Stimulated activated CD8-positive, alpha-beta memory T cell treated with anti-CD3 and anti-CD28 coated beads, Interleukin-7, amount 100 ng/mL, for 24 hours (primary cell): Measurements from ENCODE around the gene OR8A1.

Experiments
- DNase-seq: peaks from one replicate; pipeline ENCODE4 v3.0.0-alpha.2; 2020; ENCODE audit warnings: low read depth

Gene OR8A1

DNA sequence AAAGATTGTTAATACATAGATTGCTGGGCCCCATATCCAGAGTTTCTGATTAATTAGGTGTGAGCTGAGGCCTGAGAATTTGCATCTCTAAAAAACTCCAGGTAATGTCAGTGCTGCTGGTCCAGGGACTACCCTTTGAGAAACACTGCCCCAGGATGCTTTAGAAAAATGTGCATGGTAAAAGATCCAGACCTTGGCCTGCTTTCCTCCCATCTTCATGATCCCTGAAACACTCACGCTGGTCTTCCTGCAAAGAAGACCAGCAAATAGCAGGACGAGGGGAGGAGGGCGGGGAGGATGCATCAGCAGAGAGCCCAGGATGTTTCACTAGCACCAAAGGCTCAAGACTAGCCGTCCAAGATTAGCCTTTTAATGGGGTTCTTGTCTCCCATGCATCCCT is at the start of gene OR8A1:
Gene OR8A1, plus strand, starts transcription at position 301 of the 400 bp plus-strand sequence. CDS start 123 bp downstream, outside the sequence.
- DNase-seq: no peak

DNA sequence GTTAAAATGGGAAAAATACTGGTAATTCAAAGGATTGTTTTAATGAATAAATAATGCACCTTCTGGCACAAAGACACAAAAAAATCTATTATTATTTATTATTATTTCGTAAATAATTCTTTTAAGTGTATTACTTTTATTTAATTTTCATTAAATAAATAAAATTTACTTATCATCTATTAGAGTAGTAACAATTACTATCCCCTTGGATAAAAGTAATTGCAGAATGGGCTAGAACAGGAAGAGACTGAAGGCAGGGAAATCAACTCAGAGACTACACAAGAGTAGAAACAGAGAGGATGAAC is 49.3 kb upstream of the OR8A1 start:
- no peak for DNase-seq

DNA sequence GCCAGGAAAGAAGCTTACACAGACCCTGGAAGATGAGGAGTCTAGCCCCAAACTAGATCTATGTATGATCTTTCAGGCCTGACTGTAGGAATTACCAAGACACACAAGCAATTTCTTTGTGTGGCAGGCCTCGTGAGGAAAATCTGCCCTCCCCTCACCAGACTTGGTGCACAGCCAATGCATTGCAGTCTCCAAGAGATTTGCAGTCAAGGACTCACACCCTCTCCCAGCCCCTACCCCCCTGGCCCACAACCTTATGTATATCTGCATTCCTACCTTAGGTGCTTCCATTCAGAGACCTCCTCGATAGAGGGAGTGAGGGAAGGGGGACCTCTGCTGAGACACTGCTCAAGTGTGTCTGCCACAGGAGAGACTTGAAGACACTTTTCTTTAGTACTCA is 36.2 kb upstream of the OR8A1 start:
- DNase-seq: no peak

DNA sequence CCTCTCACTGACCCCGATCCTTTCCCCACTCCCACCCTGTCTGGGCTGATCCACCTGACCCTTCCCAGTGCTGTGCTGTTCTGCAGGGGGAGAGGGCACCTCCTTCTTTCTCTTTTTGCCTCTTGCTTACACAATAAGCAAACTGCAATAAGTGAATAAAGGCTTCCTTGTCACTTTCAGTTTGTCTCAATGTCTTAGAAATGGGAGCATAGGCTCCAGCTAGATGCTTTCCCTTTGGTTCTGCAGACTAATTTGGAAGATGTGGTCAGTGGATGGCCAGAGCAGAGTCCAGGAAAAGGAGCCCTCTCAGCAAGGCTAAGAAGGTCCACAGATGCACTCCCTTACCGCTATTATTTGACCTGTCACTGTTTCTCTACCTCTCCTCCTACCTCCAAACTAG is 35.7 kb upstream of the OR8A1 start:
- DNase-seq: no peak

DNA sequence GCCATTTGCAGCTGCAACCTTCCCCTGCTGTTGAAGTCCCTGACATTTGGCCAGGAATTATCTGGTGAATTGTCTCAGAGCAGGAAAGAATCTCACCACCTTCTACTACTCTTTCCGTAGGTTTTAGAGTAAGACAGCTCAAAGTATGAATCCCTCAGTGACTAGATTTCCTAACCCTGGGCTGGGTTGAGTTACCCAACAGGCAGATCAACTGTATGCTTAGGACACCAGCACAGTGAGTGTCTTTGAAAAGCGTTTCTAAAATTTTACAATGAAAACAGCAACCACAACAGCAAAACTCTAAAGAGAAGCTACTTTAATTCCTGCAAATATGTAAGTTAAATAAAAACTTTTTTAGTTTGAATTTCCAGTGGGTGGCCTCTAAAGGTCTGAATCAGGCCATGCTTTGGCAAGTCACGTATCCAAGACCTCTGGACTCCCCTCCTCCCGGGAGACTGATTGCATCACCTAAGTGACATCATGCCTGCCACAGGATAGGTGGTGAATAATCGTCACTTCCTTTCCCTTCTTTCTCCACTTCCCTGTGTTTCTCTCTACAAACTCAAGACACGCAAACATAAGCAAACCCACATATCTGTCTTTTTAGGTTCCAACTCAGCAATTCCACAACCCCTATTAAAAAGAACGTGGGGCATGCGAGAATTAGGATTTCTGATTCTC is 34.1 kb upstream of the OR8A1 start:
- DNase-seq: no peak

DNA sequence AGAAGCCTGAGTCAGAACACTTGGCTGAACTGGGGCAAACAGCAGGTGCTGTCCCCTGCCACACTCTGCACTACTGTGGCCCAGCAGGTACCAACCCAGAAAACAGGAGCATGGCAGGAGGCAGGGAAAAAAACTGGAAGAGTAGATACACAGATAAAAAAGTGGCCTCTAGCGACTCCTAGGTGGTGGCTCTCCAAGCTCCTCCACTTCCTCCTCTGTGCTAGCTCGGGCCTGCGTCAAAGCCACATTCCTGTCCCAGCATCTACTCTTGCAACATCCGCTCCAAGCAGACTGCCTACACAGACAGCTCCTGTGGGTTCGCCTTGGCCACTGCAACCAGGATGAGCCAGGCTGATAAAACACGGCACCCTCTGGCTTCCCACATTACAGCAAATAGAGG is 33.3 kb upstream of the OR8A1 start:
- DNase-seq: no peak

DNA sequence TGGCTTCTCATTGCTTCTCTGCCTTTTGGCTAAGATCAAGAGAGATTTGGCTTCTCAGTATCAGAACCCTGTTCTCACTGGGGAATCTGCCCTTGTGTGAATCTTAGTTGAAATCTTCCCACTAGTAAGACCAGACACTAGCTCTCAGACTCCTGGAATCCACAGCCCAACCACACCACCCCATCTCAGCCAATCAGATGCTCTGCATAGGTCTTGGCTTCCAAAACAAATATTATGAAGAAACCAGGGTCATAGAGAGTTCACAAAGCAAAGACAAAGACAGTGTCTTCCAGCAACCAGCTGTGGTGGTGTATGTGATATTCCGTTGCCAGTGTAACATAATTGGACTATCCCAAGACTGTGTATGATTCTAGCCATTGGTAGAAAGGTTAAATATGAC is 31.8 kb upstream of the OR8A1 start:
- no peak for DNase-seq

DNA sequence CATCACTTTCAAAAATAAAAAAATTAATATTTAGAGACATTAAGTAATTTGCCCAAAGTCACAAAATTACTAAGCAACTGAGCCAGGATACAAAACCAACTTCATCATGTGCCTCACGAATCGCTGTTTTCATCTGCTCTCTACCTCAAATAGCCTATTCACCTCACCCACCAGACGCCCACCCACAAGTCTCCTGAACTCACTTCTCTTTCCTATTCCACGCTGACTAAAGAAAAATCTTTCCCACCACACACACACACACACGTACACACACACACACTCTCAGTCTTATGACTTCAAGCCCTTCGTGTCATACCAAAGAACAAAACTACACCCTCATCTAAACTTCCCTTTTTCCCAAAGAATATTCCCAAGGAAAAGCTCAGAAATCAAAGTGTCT is 28.6 kb upstream of the OR8A1 start:
- DNase-seq: no peak

DNA sequence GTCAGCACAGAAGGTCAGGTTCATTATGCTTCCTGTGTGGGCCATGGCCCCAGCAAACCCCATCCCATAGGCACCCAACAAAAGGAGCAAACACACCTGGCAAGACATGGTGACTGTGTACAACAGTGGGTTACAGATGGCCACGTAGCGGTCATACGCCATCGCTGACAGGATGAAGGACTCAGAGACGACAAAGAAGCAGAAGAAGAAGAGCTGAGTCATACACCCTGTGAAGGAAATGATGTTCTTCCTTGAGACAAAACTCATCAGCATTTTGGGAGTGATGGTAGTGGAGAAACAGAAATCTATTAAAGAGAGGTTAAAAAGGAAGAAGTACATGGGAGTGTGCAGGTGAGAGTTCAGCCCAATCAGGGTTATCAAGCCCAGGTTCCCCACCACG is 26.7 kb upstream of the OR8A1 start:
- DNase-seq: no peak

DNA sequence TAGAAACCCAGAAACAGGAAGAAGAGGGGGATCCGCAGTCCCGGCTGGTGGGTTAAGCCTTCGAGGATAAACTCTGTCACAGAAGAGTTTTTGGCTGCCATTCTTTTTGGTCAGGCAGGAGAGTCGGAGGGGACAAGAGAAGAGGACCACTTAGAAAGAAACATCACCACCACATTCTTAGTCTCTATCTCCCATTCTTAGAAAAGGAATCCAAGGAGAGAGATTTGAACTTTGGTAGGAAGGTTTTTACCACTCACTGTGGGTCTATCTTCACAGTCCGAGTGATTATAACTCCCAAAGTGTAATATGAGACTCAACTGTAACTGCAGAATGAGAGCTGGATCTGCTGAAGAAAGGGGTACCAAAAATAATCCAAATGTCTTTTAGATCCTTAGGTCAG is 26.2 kb upstream of the OR8A1 start, which contains the start of gene OR8B12:
Gene OR8B12, minus strand, starts transcription at position 101 of the 400 bp plus-strand sequence. Its CDS starts 0 bp downstream, at position 101.
- no peak for DNase-seq

DNA sequence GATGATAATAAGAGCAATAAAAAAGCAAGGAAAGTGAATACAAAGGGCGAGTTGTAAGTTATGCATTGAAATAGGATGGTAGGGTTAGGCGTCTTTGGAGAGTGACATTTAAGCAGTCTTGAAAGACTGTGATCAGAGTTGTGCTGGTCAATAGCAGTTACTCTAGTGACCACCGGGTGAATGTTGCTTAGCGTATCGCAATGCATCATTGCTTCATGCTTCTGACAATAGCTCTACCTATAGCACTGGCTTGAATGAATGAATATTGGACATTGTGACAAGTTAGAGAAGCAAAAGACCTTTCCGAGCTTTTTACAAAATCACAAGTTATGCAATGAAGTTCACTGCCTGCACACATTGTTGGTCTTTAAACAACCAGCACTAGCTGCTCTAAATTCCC is 18.6 kb upstream of the OR8A1 start:
- DNase-seq: no peak

DNA sequence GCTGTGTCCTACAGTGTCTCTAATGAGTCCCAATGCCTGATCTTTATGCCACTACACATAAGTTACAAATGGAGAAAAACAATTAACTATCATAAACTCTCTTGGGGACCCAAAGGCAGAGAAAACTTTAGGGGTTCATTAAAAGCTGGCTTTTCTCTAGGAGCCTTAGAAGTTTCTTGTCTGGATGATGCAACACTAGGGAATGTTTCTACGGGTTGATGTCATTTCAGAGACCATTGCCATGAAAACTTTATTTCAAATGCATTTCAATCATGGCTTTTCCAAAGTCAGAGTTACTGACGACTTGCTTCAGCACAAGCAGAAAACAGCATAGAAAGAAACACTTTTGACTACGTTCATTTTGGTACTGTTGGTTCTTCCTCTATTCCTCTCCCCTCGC is 17.8 kb upstream of the OR8A1 start:
- DNase-seq: no peak

DNA sequence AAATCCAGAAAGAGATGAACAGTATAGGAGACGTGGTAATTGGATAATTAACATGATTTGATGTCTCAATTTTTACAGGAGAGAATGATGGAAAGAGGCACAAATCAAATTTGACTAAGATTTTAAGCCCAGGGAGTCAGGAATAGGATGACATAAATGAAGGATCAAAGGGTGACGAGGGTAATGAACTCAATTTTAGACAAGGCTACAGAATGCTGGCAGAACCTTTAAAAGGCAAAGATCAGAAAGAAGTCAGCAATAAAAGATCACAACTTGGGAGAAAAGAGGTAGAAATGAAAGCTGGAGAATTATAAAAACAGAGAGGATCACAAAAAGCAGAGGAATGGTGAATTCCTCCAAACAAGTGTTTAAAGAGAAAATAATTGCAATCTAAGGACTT is 13.0 kb upstream of the OR8A1 start:
- DNase-seq: no peak

DNA sequence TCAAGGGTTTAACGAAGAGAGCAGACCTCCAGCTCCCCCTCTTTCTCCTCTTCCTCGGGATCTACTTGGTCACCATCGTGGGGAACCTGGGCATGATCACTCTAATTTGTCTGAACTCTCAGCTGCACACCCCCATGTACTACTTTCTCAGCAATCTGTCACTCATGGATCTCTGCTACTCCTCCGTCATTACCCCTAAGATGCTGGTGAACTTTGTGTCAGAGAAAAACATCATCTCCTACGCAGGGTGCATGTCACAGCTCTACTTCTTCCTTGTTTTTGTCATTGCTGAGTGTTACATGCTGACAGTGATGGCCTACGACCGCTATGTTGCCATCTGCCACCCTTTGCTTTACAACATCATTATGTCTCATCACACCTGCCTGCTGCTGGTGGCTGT is 363 bp downstream of the OR8A1 start:
- DNase-seq: no peak

DNA sequence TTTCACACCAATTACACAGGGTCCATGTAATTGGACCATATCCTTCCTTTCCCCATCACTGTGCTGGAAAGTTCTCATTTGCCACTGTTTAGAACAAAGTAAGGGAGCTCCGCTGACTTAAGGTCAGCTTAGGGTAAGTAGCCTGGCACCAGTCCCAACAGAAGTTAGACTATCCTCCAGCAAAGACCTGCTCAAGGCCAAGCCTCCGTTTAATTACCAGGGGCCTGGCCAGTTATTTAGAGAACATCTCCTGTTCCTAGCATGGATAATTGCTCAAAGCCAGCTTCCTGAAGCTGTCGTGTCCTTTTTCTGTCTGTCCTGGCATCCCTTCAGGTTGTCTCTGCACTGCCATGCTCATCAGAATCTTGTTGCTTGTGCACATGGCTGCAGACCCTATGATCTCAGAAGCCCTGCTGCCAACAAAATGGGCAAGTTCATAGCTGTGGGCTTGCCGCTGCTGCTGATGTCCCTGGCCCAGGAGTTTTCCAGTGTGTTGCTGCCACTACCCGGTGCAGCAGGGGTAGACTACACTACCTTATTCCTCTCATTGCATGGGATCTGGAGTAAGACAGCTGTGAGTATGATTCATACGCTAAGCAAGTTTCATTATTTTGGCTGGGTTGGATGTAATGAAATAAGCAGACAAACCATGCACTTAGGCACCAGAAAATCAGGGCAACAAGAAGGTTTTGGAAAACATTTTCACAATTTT is 8.1 kb downstream of the OR8A1 start:
- DNase-seq: no peak

DNA sequence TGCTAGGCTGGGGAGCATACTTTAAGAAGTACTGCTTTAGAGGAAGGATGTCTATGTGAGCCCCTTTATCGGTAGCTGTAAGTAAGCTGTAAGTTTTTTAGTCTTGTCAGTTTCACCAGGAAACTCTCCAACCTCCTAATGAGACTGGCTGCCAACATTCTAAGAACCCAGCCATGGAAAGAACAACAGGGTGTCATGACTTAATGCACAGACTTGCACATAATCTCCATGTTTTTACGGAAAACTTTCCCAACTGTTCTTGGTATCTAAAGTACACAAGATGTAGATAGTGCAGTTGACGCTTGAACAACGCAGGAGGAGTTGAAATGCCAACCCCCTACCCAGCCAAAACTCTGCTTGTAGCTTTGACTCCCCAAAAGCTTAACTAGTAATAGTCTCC is 9.0 kb downstream of the OR8A1 start:
- DNase-seq: no peak

DNA sequence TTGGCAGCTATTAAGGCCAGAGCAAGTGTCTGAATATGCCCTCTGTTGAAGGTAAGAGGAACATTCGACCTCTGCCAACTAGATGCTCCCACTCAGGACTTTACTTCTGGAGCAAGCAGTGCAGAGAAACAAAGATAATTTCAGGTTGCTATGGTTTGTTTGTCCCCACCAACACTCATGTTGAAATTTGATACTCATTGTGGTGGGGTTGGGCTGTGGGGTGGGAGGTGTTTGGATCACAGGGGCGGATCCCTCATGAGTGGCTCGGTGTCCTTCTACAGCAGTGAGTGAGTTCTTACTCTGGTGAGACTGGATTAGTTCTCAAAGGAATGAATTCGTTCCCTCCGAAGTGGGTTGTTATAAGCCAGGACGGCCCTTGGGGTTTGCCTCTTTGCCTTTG is 12.0 kb downstream of the OR8A1 start:
- DNase-seq: no peak

DNA sequence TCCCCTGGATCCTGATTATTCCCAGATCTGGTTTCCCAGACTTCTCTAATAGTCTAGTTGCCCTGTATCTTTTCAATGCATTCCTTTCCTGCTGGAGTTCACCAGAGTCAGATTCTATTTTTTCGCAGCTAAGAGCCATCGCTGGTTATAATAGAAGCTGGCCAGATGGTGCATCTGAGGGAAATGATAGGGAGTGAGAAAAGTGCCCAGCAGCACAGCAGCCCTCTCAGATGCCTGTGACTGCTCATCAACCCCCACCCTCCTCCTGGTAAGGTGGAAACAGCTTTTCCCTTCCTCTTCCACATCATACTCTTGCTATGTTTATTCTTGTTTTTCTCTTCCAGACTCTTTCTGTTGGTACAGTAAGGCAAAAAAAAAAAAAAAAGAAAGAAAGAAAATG is 12.8 kb downstream of the OR8A1 start:
- DNase-seq: no peak

DNA sequence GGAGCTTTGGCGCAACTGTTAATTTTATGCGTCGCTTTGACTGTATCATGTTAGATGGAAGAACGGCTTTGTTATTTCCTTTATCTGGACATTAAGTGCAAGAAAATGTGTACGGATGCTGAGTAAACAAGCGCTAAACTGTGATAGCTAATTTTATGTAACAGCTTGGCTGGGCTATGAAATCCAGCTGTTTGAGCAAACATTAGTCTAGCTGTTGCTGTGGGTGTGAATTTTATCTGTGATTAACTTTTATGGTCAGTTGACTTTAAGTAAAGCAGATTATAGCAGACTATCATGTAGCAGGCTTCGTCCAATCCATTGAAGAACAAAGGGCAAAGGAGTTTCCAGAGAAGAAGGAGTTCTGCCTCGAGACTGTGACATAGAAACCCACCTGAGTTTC is 14.0 kb downstream of the OR8A1 start:
- DNase-seq: no peak

DNA sequence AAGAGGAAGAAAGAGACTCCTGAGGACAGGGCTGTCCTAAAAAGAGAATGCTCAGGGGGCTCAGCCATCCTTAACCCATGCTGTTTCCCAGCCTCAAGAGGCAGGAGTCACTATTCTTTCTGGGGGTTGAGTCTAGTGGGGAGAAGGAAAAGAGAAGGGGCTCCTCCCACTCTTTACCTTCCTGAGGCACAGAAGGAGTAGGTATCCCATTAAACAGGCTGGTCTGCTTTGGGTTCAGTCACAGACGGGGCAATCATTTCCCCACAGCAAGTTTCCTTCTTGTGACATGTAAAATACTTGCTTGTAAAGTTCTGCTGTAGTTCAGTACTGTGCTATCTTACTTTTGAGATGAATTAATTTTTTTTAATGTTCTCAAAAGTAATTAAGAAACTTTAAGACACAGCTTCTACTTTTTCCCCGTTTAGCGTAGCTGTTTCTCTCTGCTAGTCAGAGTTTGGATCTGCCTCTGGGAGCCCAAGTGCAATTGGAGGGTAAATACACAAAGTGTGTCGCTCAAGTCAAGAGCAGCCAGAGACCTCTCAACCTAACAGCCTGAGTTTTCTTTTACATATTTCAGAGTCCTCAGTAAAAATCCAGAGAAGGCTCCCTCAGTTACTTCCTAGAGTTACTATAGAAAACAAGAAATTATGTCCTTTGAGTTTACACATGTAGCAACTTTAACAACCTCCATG is 15.0 kb downstream of the OR8A1 start:
- no peak for DNase-seq

DNA sequence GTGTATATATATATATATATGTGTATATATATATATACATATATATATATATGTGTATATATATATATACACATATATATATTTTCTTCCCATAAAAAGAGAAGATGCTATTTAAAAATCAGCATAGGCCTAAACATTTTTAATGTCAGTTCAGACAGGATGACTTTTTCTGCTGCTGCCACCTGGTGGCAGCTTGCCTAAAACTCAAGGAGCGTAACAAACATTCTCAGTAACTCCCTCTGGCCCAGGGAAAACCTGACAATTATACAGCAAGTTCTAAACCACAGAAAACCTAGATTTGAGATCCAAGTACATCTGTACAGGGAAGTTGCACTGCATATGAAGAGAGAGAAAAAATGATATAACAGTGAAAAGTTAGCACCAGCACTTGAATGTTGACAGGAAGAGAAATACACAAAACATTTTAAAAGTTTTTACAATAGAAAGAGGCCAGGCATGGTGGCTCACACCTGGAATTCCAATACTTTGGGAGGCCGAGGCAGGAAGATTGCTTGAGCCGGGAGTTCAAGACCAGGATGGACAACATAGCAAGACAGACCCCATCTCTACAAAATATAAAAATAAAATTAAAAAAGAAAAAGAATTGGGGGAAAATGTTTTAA is 16.6 kb downstream of the OR8A1 start:
- peak; percentile 13 for DNase-seq

DNA sequence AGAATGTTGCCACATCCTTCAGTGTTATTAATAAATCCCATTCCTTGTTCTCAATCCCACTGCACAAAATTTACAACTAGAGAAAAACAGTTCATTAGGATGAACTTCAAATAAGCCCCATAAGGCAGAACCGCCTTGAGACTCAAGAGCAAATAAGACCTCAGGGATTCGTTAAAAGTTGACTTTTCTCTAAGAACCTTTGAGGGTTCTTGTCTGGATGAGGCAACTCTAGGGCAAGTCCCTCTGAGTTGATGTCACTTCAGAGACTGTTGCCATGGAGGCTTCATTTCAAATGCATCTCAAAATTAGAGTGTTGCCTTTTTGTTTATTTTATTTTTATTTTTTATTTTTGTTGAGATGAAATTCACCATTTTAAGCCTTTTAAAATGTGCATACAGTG is 21.6 kb downstream of the OR8A1 start:
- no peak for DNase-seq

DNA sequence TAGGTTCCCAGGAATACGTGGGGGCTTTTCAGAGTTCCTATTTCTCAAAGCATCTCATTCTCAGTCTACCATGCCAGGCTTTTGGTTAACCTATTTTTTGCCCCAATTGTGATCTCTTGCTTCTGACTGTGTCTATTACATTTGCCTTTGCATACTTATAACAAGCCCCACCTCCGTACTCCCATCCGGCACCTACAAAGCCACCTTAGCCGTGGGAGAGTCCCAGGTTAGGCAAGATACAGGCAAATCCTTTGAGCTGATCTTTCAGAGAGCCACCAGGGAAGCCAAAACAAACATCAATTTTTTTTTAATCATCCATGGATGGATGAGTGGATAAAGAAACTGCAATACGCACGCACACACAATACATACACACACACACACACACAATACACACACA is 22.8 kb downstream of the OR8A1 start:
- no peak for DNase-seq
